NCI-H345 treated with DMSO at 0.1 percent for 48 hours (cell line): ENCODE data around the gene TNFRSF14.

ENCODE experiments used
- DNase-seq: peaks from one replicate; lab custom pipeline; 2025; ENCODE audit not compliant: unreplicated experiment; lab: John Stamatoyannopoulos, UW

Gene TNFRSF14

DNA sequence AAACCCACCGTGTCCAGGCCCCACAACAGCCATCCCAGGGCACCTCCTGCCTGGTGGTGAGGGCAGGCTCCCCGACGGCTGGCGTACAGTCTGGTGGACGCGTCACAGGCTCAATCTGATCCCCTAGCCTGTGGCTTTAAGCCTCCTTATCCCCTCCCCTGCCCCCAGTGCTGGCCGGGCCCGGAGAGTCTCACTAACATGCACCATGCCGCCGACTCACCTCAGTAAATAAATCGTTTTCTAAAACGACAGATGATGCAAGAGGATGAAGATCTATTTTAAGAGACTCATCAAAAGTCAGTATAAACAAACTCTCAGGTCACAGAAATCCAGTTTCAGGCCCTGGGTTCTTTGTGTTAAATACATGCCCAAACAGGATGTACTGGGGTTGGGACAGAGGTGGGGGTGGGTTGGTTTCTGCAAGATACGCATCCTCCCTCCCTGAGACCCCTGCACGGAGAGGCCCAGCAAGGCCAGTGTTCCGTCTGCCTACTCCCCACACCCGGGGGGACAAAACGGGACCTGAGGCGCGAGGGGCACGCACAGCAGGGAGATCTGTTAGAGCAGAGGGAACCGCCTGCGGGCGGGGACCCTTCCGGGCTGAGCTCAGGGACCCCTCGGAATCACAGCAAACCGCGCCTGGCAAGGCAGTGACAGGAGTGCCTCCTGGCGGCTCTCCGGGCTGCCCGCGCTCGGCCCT is 32.8 kb upstream of the TNFRSF14 start:
- DNase-seq: no peak

DNA sequence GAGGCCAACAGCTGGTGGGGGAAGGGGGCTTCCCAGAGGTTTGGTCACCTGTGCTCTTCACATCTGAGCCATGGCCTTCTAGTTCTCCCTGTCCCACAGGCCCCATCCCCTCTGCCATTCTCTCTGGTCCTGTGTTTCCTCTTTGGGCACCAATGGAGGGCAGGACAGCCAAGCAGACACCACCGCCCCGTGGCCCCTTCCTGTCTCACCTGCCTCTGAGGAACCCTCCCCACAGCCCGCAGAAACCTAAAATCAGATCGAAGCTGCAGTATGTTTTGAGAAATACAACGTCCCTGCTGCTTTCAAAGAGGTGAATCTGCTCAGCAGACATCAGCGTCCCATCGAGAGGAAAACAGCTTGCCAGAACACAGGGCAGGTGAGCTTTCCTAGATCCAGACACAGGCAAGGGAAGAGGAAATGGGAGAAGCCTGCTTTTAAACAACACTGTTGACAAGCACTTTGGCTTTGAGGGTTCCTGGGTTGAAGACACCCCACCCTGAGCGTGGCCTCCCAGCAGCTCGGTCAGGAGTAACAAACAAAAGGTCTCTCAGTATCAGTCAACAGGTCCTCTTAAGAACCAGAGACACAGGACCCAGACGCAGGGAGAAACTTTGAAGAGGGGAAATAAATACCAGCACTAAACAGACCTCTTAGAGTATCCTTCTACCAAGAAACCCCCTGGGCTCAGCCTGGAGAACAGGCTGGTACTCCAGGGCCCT is 32.1 kb upstream of the TNFRSF14 start:
- DNase-seq: no peak

- no peak for DNase-seq
Measured at GRCh38 chr1:2525572-2525919, 30.6 kb upstream of the TNFRSF14 start.

GRCh38 chr1:2525920-2526823 is 30.0 kb upstream of the TNFRSF14 start, which contains the start of gene PANK4:
TSS of gene PANK4 (minus strand) at chr1:2526596. CDS start at chr1:2526587, 9 bp downstream.
- DNase-seq: peak; percentile 68

DNA sequence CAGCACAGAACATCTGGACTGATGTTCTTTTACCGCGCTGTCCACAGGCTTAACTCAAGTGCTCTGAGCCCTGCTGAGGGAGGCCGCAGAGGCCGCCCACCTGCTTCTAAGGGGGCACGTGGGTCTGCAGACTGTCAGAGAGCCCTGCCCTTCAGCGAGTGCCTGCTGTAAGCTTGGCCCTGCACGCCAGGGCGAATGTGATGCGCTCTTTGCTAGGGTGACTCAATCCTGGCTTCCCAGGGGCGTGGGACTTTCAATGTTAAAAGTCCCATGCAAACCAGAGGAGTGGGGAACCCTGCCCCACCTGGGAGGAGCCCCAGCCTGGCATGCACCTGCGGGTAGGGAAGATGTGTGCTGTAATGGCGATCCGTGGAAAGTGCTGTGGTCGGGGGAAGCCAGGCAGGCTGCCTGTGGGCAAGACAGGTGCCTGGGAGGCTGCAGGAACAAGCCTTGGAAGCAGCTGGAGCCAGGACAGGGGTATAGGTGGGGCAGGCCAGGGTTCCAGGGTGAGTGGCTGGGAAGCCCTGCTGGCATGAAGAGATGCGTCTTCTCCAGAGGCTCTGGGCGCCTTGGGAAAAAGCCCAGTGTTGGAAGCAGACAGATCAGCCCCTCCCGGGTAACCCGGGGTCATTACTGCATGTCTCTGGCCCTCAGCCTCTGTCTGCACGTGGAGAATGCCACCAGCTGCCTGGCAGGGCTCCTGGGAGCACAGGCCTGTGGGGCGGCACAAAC is 29.2 kb upstream of the TNFRSF14 start:
- DNase-seq: no peak

GRCh38 chr1:2527556-2527860 is 28.7 kb upstream of the TNFRSF14 start:
- DNase-seq: no peak

GRCh38 chr1:2528016-2528415 is 28.2 kb upstream of the TNFRSF14 start:
- no peak for DNase-seq

GRCh38 chr1:2528611-2528965 is 27.6 kb upstream of the TNFRSF14 start:
- DNase-seq: no peak

- no peak for DNase-seq
Measured at GRCh38 chr1:2528966-2529783, 27.0 kb upstream of the TNFRSF14 start.

- peak; percentile 24 for DNase-seq
Measured at GRCh38 chr1:2529784-2530512, 26.2 kb upstream of the TNFRSF14 start, which contains the start of gene HES5. TSS of gene HES5 (minus strand) at chr1:2530263. CDS start at chr1:2530164, 99 bp downstream.

- peak; percentile 66 for DNase-seq
Measured at GRCh38 chr1:2530513-2531361, 25.4 kb upstream of the TNFRSF14 start.

- DNase-seq: no peak
Measured at GRCh38 chr1:2532485-2533160, 23.5 kb upstream of the TNFRSF14 start.

GRCh38 chr1:2533365-2533764 is 22.8 kb upstream of the TNFRSF14 start:
- no peak for DNase-seq

GRCh38 chr1:2534315-2534686 is 21.9 kb upstream of the TNFRSF14 start:
- DNase-seq: no peak

GRCh38 chr1:2534687-2535441 is 21.3 kb upstream of the TNFRSF14 start:
- peak; percentile 64 for DNase-seq

DNA sequence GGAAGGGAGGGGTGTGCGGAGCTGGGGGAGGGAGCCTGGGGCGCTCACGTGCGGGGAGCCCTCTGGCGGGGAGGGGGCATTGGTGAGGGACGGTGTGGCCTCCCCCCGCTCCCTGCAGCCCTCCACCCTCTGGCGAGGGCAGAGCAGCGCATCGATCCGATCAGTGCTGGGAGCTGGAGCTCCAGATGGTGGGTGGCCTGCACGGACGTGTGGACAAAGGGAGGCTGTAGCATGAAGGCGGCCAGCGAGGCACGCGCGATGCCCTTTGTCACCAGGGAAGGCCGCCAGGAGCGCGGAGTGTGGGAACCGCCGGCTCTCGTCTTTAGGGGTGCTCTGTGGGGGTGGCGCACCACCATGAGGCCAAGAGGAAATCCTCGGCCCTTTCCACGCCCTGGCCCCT is 20.7 kb upstream of the TNFRSF14 start:
- DNase-seq: no peak

DNA sequence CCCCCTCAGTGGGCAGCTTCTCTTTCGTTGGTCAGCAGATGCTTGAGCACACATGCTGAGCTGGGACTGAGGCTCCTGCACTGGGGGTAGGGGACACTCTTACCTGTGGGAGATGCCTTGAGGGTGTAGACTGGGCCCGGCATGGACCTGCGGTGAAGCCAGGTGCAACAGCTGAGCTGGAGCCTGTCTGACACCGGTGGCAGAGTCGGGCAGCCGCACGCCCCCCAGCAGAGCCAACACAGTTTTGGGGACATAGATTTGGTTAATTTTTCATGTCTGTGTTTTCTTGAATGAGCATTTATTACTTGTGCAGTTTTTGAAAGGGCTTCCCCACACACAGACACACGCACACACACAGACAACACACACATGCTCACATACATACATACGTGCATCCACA is 20.2 kb upstream of the TNFRSF14 start:
- DNase-seq: no peak

GRCh38 chr1:2537784-2538115 is 18.4 kb upstream of the TNFRSF14 start:
- DNase-seq: no peak
